Mucosa of rectum (tissue), 2 donors: Measurements from ENCODE around the gene IRAK4.
"Not testable (repeated sequence)": the region's sequence is repeated elsewhere in the genome, so short reads cannot be mapped to it uniquely, and the experiment has no call there.

Experiments
- H3K27ac ChIP-seq, 2 donors: one replicate each; pipeline ENCODE4 v1.7.0; 2013; ENCODE audit warnings: inconsistent platforms in 2 of 2, low read depth in 2 of 2, low read length in 2 of 2
- H3K27me3 ChIP-seq, 2 donors: one replicate each; pipeline ENCODE4 v1.7.0; 2013; ENCODE audit warnings: low read length in 2 of 2; ENCODE audit not compliant: control insufficient read depth in 2 of 2, insufficient read depth in 2 of 2
- H3K36me3 ChIP-seq, 2 donors: one replicate each; pipeline ENCODE4 v1.7.0; 2013; ENCODE audit warnings: low read length in 2 of 2; ENCODE audit not compliant: control insufficient read depth in 2 of 2, insufficient read depth in 2 of 2
- H3K4me1 ChIP-seq, 2 donors: one replicate each; pipeline ENCODE4 v1.7.0; 2013; ENCODE audit warnings: low read length in 2 of 2, mild to moderate bottlenecking in 1 of 2; ENCODE audit not compliant: control insufficient read depth in 2 of 2, insufficient read depth in 2 of 2
- H3K4me3 ChIP-seq, 2 donors: one replicate each; pipeline ENCODE4 v1.7.0; 2013; ENCODE audit warnings: low read length in 2 of 2
- H3K9ac ChIP-seq, 2 donors: one replicate each; pipeline ENCODE4 v1.7.0; 2013; ENCODE audit warnings: low read length in 2 of 2, low read depth in 1 of 2, mild to moderate bottlenecking in 1 of 2
- H3K9me3 ChIP-seq, 2 donors: one replicate each; pipeline ENCODE4 v1.7.0; 2013; ENCODE audit warnings: low read length in 2 of 2; ENCODE audit not compliant: control insufficient read depth in 2 of 2
- donor health status: healthy.
- donor health status: Normal muscosa, but diverticular disease.

IRAK4 gene

DNA sequence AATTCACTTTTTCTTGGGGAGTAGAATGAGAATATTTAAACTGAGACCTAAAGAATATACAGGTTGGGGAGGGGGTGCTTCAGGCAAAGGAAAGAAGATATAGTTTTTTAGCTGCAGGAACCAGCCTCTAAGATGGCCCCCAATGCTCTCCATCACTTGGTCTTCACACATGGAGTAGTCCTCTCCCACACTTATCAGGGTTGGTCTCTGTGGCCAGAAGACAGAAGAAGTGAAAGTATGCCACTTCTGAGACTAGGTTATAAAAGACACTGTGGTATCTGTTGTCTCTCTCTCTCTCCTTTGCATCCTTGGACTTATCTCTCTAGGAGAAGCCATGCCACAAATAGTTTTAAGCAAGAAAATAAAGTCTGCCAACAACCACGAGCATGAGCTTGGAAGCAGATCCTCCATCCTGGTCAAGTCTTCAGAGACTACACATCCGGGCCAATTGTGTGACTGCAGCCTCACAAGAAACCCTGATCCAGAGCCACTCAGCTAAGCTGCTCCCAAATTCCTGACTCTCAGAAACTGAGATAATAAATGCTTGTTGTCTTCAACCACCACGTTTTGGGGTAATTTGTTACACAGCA, 18.1 kb upstream of the IRAK4 start:
- Histone ChIP-seq H3K9ac (no peak overlapping the region), H3K9me3 (no peaks in the 10 kb centered on the region), H3K27ac (no peak overlapping the region), H3K27me3 (no peaks in the 10 kb centered on the region), H3K4me3 (no peak overlapping the region), H3K4me1 (no peaks in the 10 kb centered on the region), H3K36me3 (peaks cover 19 to 35% of the 10 kb centered on the region in 2 donors)

DNA sequence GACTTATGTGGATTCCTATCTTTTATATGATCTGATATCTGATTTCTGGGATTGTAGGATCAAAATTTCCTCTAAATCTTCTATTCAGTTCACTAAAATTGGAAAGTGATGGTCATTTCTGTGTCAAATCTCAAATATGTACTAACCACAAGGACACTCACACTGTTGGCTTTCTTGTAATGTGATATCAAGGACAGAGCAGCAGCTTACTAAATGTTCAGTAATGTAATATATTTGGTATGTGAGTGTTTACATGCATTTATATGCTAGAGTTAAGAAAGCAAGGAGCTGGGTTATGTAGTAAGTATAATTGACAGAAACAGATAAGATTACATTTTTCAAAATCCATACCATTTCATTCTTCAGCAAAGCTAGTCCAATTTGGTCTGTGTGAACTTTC, 16.6 kb upstream of the IRAK4 start:
- no peaks in the 10 kb centered on the region for H3K27me3 ChIP-seq
- no peak overlapping the region for H3K4me3 ChIP-seq
- no peaks in the 10 kb centered on the region for H3K9me3 ChIP-seq
- peaks cover 17 to 27% of the 10 kb centered on the region in 2 donors for H3K36me3 ChIP-seq
- H3K27ac ChIP-seq, result no peak overlapping the region
- H3K4me1 ChIP-seq, result no peaks in the 10 kb centered on the region
- H3K9ac ChIP-seq, result no peak overlapping the region

DNA sequence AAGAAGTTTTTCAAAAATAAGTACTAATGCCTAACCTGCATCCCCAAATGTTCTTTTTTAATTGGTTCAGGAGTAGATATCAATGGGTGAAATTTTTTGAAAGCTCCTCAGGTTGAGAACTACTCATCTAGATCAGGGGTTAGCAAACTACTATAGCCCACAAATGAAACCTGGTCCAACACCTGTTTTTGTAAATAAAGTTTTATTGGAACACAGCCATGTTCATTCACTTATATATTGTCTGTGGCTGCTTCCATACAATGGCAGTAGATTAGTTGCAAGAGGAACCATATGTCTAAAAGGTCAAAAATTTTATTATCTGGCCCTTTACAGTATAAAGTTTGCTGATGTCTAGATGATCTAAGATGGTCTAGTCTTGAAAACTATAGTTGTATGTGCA, 13.9 kb upstream of the IRAK4 start:
- Histone ChIP-seq H3K4me1 (no peaks in the 10 kb centered on the region), H3K4me3 (no peak overlapping the region), H3K36me3 (peaks cover 17 to 27% of the 10 kb centered on the region in 2 donors), H3K9me3 (no peaks in the 10 kb centered on the region), H3K27me3 (no peaks in the 10 kb centered on the region), H3K27ac (no peak overlapping the region), H3K9ac (no peak overlapping the region)

DNA sequence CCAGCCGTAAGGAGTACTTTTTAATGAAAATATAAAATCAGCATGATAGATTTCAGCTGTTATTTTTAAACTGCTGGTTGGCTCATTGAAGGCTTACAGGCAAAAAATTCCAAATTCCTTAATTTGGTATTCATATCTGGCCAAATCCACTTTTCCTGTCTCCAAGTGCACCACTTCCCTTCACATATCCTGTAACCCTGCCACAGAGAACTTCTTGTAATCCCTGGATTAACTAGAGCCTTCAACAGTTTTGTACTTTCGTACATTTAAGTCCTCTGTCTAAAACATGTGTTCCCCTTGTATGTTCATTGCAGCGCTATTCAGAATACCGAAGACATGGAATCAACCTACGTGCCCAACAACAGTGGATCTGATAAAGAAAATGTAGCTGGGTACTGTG, 9.7 kb upstream of the IRAK4 start:
- no peaks in the 10 kb centered on the region for H3K4me1 ChIP-seq
- H3K27ac ChIP-seq, result no peak overlapping the region
- no peaks in the 10 kb centered on the region for H3K9me3 ChIP-seq

DNA sequence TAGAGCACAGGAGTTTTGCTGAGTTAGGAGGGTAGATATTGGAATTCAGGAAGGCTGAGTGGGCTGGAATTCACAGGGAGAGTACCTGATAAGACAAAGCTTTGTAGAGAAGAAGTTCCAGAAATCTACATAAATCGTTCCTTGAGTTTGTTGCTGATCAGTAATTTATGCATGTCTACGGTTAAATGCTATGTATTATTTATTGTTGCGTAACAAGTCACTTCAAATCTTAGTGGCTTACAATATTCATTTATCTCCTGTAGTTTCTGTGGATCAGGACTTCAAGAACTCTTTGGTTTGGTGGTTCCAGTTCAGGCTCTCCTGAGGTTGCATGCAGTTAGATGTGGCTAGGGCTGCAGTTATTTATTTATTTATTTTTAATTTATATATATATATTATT, 7.9 kb upstream of the IRAK4 start:
- H3K27me3 ChIP-seq, result no peaks in the 10 kb centered on the region
- H3K9ac ChIP-seq, result no peak overlapping the region
- peaks cover 0 to 1% of the 10 kb centered on the region in 2 donors for H3K36me3 ChIP-seq
- no peak overlapping the region for H3K27ac ChIP-seq
- no peaks in the 10 kb centered on the region for H3K9me3 ChIP-seq
- H3K4me1 ChIP-seq, result no peaks in the 10 kb centered on the region
- no peak overlapping the region for H3K4me3 ChIP-seq

More for the DNA sequence above, 9.7 kb upstream of the IRAK4 start:
- H3K4me3 ChIP-seq, result no peak overlapping the region
- H3K9ac ChIP-seq, result no peak overlapping the region
- no peaks in the 10 kb centered on the region for H3K27me3 ChIP-seq
- peaks cover 8 to 9% of the 10 kb centered on the region in 2 donors for H3K36me3 ChIP-seq

DNA sequence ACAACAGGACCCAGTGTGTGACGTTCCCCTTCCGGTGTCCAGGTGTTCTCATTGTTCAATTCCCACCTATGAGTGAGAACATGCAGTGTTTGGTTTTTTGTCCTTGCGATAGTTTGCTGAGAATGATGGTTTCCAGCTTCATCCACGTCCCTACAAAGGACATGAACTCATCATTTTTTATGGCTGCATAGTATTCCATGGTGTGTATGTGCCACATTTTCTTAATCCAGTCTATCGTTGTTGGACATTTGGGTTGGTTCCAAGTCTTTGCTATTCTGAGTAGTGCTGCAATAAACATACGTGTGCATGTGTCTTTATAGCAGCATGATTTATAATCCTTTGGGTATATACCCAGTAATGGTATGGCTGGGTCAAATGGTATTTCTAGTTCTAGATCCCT, 7.4 kb upstream of the IRAK4 start:
- not testable (repeated sequence) for H3K4me3 ChIP-seq, H3K9me3 ChIP-seq, H3K4me1 ChIP-seq, H3K36me3 ChIP-seq, H3K27me3 ChIP-seq, H3K27ac ChIP-seq, H3K9ac ChIP-seq

DNA sequence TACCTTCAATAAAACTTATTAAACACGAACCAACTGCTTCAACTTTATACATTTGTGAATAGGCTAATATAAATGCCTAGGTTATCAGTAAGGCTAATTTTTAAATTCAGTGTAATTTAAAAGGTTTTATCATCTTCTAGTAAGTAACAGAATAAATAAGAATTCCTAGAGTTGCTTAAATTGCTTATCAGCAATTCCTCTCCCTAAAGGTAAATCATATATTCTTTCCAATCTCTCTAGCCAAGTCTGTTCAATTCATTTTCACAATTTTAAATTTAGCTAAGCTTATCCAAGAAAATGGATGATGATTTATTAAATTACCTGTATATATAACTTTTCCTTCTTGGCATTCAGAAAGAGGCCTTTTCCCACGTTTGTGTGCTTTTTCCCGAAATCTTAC, 4.7 kb upstream of the IRAK4 start:
- no peaks in the 10 kb centered on the region for H3K27me3 ChIP-seq
- no peaks in the 10 kb centered on the region for H3K36me3 ChIP-seq
- no peak overlapping the region for H3K27ac ChIP-seq
- no peak overlapping the region for H3K4me3 ChIP-seq
- no peaks in the 10 kb centered on the region for H3K9me3 ChIP-seq
- H3K4me1 ChIP-seq, result peaks cover 7 to 8% of the 10 kb centered on the region in 2 donors
- no peak overlapping the region for H3K9ac ChIP-seq

DNA sequence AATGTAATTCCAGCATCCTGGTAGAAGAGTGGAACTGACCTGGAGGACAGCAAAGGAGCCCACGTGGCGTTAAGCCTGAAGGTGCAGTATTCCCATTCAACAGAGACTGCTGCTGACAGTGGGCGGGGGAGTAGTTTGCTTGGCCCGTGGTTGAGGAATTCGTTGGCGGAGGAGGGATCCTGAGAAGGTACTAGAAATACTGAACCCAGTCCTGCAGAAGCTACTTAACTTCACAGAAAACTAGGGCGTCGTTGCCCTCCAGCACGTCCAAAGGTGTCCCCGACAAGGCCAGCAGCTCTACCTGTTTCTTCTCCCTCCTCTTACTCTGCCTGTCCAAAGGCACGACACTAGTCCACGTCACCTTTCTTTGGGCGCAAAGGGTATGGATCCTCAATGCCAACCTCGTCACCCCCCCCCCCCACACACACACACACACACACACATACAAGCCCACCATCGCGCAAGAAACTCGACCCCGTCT, 464 bp upstream of the IRAK4 start:
- no peaks in the 10 kb centered on the region for H3K9me3 ChIP-seq
- H3K27me3 ChIP-seq, result no peaks in the 10 kb centered on the region
- peak overlapping the region; percentile 61 to 78 for H3K9ac ChIP-seq
- H3K27ac ChIP-seq, result peak overlapping the region; percentile 96
- H3K4me3 ChIP-seq, result peak overlapping the region; percentile 85 to 96
- H3K36me3 ChIP-seq, result no peaks in the 10 kb centered on the region
- peaks cover 15 to 18% of the 10 kb centered on the region in 2 donors for H3K4me1 ChIP-seq

DNA sequence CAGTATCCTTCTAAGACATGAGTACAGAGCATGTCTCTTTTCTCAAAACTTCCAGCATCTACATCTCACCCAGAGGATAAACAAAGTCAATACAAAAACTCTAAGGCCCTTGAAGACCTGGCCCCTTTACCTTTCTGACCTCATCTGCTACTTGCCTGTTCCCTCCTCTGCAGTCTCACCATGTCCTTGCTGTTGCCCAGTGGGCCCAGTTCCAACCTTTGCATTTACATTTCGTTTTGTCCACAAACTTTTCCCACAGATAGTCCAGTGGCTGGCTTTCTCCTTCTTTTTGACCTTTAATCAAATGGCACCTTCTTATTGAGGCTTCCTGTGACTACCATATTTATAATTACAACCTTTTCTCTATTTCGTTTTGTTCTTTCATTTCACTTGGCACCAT, 1.6 kb downstream of the IRAK4 start:
- no peaks in the 10 kb centered on the region for H3K36me3 ChIP-seq
- no peaks in the 10 kb centered on the region for H3K27me3 ChIP-seq
- peak overlapping the region in 1 of 2 donors; percentile 96 for H3K4me3 ChIP-seq
- H3K9ac ChIP-seq, result no peak overlapping the region
- H3K27ac ChIP-seq, result no peak overlapping the region
- H3K4me1 ChIP-seq, result peaks cover 15 to 18% of the 10 kb centered on the region in 2 donors
- H3K9me3 ChIP-seq, result no peaks in the 10 kb centered on the region

DNA sequence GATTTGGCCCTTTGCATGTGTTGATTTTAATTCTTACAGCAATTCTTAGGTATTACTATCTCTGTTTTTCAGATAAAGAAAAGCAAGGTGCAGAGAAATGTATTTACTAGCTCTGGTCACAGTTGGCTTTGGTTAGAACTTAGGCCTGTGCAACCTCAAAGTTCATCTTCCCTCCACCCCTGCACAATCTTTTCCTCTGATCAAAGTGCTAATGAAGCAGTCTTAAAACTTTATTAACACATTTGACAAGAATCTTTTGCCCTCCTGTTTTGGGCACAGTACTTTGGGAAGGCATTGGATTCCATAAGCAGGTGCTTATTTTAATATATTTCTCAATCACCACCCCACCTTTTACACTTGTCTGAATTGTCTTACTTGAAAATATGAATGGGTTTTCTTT, 2.7 kb downstream of the IRAK4 start:
- no peaks in the 10 kb centered on the region for H3K27me3 ChIP-seq
- no peaks in the 10 kb centered on the region for H3K9me3 ChIP-seq
- no peak overlapping the region for H3K27ac ChIP-seq
- H3K4me1 ChIP-seq, result peaks cover 15 to 18% of the 10 kb centered on the region in 2 donors
- H3K36me3 ChIP-seq, result no peaks in the 10 kb centered on the region
- no peak overlapping the region for H3K9ac ChIP-seq
- no peak overlapping the region for H3K4me3 ChIP-seq
